SK-N-SH (cell line): Measurements from ENCODE around the gene RNF214. TPM values are rescaled to one million over a fixed set of nuclear protein-coding genes. Genes with fewer than 3 reads are reported as not detected.

Source experiments
- CTCF ChIA-PET: fragments of 300-600, 350-600 bp; formaldehyde crosslinking; extraction: SDS; loops from one replicate; lab custom pipeline; 2021; lab: Yijun Ruan, JAX
- POLR2A ChIA-PET: fragments of 350-600 bp; sonication (Branson Sonifier 250); formaldehyde crosslinking; extraction: SDS; loops from one replicate; lab custom pipeline; 2020; ENCODE audit warnings: antibody characterized with exemption, inconsistent platforms; lab: Yijun Ruan, JAX
- DNase-seq: peaks from one replicate; pipeline ENCODE4 v3.0.0; 2012
- H2AFZ ChIP-seq: fragments of 200-600 bp; sonication (generic); 2 replicates; pipeline ENCODE4 v1.8.1; 2016; ENCODE audit warnings: antibody characterized with exemption, mild to moderate bottlenecking, low read depth
- H3F3A ChIP-seq: fragments of 200-600 bp; sonication (generic); replicated peaks from 2 replicates; pipeline ENCODE3; 2016; ENCODE audit warnings: antibody characterized with exemption, mild to moderate bottlenecking; ENCODE audit not compliant: insufficient read depth
- H3K27ac ChIP-seq, 2 experiments: fragments of 200-500 bp in 1 of 2; fragments of 200-600 bp in 1 of 2; sonication (Bioruptor generic) in 1 of 2; sonication (generic), shearing (Covaris generic) in 1 of 2; 2 replicates each; pipeline versions ENCODE4 v1.5.1 to v1.6.1; 2014 to 2016; ENCODE audit warnings: low read depth in 2 of 2, inconsistent platforms in 1 of 2, low read length in 1 of 2, mild to moderate bottlenecking in 1 of 2, mixed read lengths in 1 of 2
- H3K27me3 ChIP-seq: fragments of 200-600 bp; sonication (generic), shearing (Covaris generic); 2 replicates; pipeline ENCODE4 v1.6.1; 2016; ENCODE audit warnings: mixed run types; ENCODE audit not compliant: insufficient read depth
- H3K36me3 ChIP-seq, 2 experiments: fragments of 200-500 bp in 1 of 2; fragments of 200-600 bp in 1 of 2; sonication (Bioruptor generic) in 1 of 2; sonication (generic) in 1 of 2; replicated peaks in 1 of 2; 2 replicates each; pipeline versions ENCODE3 to v1.5.1; 2014 to 2016; ENCODE audit warnings: low read length in 1 of 2, mild to moderate bottlenecking in 1 of 2; ENCODE audit not compliant: insufficient read depth in 2 of 2, control insufficient read depth in 1 of 2
- H3K4me1 ChIP-seq, 2 experiments: fragments of 200-500 bp in 1 of 2; fragments of 200-600 bp in 1 of 2; sonication (Bioruptor generic) in 1 of 2; sonication (generic), shearing (Covaris generic) in 1 of 2; 2 replicates each; pipeline versions ENCODE4 v1.5.1 to v1.6.1; 2014 to 2016; ENCODE audit warnings: low read depth in 1 of 2, low read length in 1 of 2, mixed run types in 1 of 2; ENCODE audit not compliant: insufficient read depth in 2 of 2, control insufficient read depth in 1 of 2
- H3K4me2 ChIP-seq: fragments of 200-600 bp; sonication (generic), shearing (Covaris generic); 2 replicates; pipeline ENCODE4 v1.6.1; 2017; ENCODE audit warnings: mixed run types
- H3K4me3 ChIP-seq, 2 experiments: fragments of 200-500 bp in 1 of 2; fragments of 200-600 bp in 1 of 2; sonication (Bioruptor generic) in 1 of 2; sonication (generic), shearing (Covaris generic) in 1 of 2; 2 replicates each; pipeline versions ENCODE4 v1.5.1 to v1.8.1; 2014 to 2016; ENCODE audit warnings: low read depth in 2 of 2, inconsistent platforms in 1 of 2, low read length in 1 of 2, mild to moderate bottlenecking in 1 of 2, mixed read lengths in 1 of 2, moderate library complexity in 1 of 2
- H3K79me2 ChIP-seq: fragments of 200-600 bp; sonication (generic); 2 replicates; pipeline ENCODE4 v1.8.1; 2017; ENCODE audit warnings: mild to moderate bottlenecking; ENCODE audit not compliant: insufficient read depth
- H3K9ac ChIP-seq: fragments of 200-600 bp; sonication (generic); 2 replicates; pipeline ENCODE4 v1.6.1; 2017; ENCODE audit warnings: mixed run types
- H3K9me2 ChIP-seq: fragments of 200-600 bp; sonication (generic); 2 replicates; pipeline ENCODE4 v1.6.1; 2017; ENCODE audit warnings: mixed run types
- H3K9me3 ChIP-seq: fragments of 200-600 bp; sonication (generic); 2 replicates; pipeline ENCODE4 v1.6.1; 2017; ENCODE audit warnings: mixed run types, mild to moderate bottlenecking, moderate library complexity
- H4K20me1 ChIP-seq: fragments of 200-600 bp; sonication (generic); 2 replicates; pipeline ENCODE4 v1.6.1; 2017; ENCODE audit warnings: mild to moderate bottlenecking, mixed run types; ENCODE audit not compliant: insufficient read depth
- CHD2 ChIP-seq: fragments of 150-350 bp; IDR thresholded peaks from 2 replicates; pipeline ENCODE4 v1.6.1; 2018; ENCODE audit warnings: low read length; ENCODE audit not compliant: partially characterized antibody
- EP300 ChIP-seq, 2 experiments: IDR thresholded peaks; 2 replicates each; pipeline versions ENCODE4 v1.4.0 to v1.6.1; 2012; ENCODE audit warnings: borderline replicate concordance in 1 of 2, low read depth in 1 of 2, low read length in 1 of 2
- EZH2phosphoT487 ChIP-seq: fragments of 200-600 bp; sonication (generic); IDR thresholded peaks from 2 replicates; pipeline ENCODE4 v1.6.1; 2017; ENCODE audit warnings: low read depth, mixed run types, mild to moderate bottlenecking, antibody characterized with exemption, moderate library complexity, borderline replicate concordance
- GATA2 ChIP-seq: sonication (generic); formaldehyde crosslinking; IDR thresholded peaks from 2 replicates; pipeline ENCODE4 v1.5.0; 2020; ENCODE audit warnings: mild to moderate bottlenecking, missing genetic modification reagents
- MEF2A ChIP-seq: IDR thresholded peaks from 2 replicates; pipeline ENCODE4 v1.4.0; 2012; ENCODE audit warnings: low read depth, borderline replicate concordance
- RCOR1 ChIP-seq: fragments of 150-350 bp; IDR thresholded peaks from 2 replicates; pipeline ENCODE4 v1.6.1; 2017; ENCODE audit warnings: antibody characterized with exemption, low read length
- RFX5 ChIP-seq: IDR thresholded peaks from 2 replicates; pipeline ENCODE4 v1.6.1; 2012; ENCODE audit warnings: mild to moderate bottlenecking, improper control_type of control experiment, low read length
- SMC3 ChIP-seq: IDR thresholded peaks from 2 replicates; pipeline ENCODE4 v1.6.1; 2012; ENCODE audit warnings: low read depth, low read length, improper control_type of control experiment
- TAF1 ChIP-seq: IDR thresholded peaks from 2 replicates; pipeline ENCODE4 v1.6.1; 2012; ENCODE audit warnings: low read depth, mild to moderate bottlenecking, low read length, moderate library complexity, borderline replicate concordance
- WGBS: methylation state at CpG from one replicate; pipeline ENCODE4 v1.1.6; 2017; ENCODE audit warnings: low lambda C conversion rate; 5-methylcytosine and 5-hydroxymethylcytosine counted together
- polyA plus RNA-seq, 3 experiments: library from polyadenylated mRNA; depleted of rRNA; stranded (reverse); fragments of >200 nt; gene quantifications; 2 replicates each; pipeline ENCODE4 v1.2.3, GENCODE V29; 2012
- TF ChIP-seq, protein P1 (sequence below): fragments of 150-350 bp; IDR thresholded peaks from 2 replicates; pipeline ENCODE4 v1.6.1; 2016; ENCODE audit warnings: mild to moderate bottlenecking, low read depth, low read length
- TF ChIP-seq, protein P2 (sequence below): IDR thresholded peaks from 2 replicates; pipeline ENCODE4 v1.4.0; 2012; ENCODE audit warnings: low read depth, borderline replicate concordance
- TF ChIP-seq, protein P3 (sequence below): fragments of 150-350 bp; IDR thresholded peaks from 2 replicates; pipeline ENCODE4 v1.6.1; 2017; ENCODE audit warnings: antibody characterized with exemption, low read length, low read depth, borderline replicate concordance
- TF ChIP-seq, protein P4 (sequence below): IDR thresholded peaks from 2 replicates; pipeline ENCODE4; 2012

Gene RNF214
- polyA plus RNA-seq, 1 of the 3 experiments (the other 2 are of a cell fraction): 15.4 TPM

DNA sequence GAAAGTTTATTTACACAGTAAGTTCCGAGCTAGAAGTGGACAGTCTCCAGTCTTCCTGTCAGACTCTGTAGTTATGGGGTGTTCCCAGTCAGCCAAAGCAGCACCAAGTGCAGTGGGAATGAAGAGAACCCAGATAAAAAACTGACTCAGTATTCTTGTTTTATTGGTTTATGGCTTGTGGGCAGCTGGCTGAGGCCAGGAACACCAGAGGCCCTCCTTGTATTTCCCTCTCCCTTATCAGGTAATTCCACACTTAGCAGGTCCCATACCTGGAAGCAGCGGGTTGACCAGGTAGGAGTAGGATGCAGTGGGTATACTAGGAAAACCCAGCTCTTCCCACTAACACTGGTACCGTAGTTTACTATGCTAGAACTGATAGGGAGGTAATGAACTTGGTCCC, 55.2 kb downstream of the RNF214 start:
- H3K9ac ChIP-seq: no peak overlapping the region
- H4K20me1 ChIP-seq: no peaks in the 10 kb centered on the region
- H3K4me3 ChIP-seq: no peak overlapping the region
- no peak overlapping the region for H3K27ac ChIP-seq
- no peaks in the 10 kb centered on the region for H3K9me3 ChIP-seq
- H3K4me1 ChIP-seq: no peaks in the 10 kb centered on the region
- H3K9me2 ChIP-seq: no peaks in the 10 kb centered on the region
- H3K4me2 ChIP-seq: no peak overlapping the region
- peaks cover 6% of the 10 kb centered on the region for H3F3A ChIP-seq
- H2AFZ ChIP-seq: no peak overlapping the region
- no peaks in the 10 kb centered on the region for H3K27me3 ChIP-seq
- no peak for DNase-seq
- H3K36me3 ChIP-seq: peaks cover 53 to 75% of the 10 kb centered on the region in 2 experiments
- H3K79me2 ChIP-seq: no peaks in the 10 kb centered on the region
- CTCF ChIA-PET: interaction anchor here (1.0 to 1.6 kb wide), 3 partner anchors 11 to 520 kb away, joined by 3 to 5 read pairs (median 4); no protein-coding TSS in a partner anchor
- POLR2A ChIA-PET: interaction anchor here (0.7 kb wide), 1 partner anchor 8 kb away, joined by 3 read pairs; no protein-coding TSS in a partner anchor
- 94% methylated on average over 3 of the region's 3 CpGs for WGBS
- TF ChIP-seq, protein P1, sequence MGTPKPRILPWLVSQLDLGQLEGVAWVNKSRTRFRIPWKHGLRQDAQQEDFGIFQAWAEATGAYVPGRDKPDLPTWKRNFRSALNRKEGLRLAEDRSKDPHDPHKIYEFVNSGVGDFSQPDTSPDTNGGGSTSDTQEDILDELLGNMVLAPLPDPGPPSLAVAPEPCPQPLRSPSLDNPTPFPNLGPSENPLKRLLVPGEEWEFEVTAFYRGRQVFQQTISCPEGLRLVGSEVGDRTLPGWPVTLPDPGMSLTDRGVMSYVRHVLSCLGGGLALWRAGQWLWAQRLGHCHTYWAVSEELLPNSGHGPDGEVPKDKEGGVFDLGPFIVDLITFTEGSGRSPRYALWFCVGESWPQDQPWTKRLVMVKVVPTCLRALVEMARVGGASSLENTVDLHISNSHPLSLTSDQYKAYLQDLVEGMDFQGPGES: no peak
- no peak for TF ChIP-seq EP300 (IDR thresholded peaks at IDR 0.05; ENCODE audit: borderline replicate concordance in 1 of 2, low read depth in 1 of 2, low read length in 1 of 2)
- TF ChIP-seq SMC3: no peak
- TF ChIP-seq CHD2: no peak
- TF ChIP-seq TAF1: no peak
- TF ChIP-seq, protein P2, sequence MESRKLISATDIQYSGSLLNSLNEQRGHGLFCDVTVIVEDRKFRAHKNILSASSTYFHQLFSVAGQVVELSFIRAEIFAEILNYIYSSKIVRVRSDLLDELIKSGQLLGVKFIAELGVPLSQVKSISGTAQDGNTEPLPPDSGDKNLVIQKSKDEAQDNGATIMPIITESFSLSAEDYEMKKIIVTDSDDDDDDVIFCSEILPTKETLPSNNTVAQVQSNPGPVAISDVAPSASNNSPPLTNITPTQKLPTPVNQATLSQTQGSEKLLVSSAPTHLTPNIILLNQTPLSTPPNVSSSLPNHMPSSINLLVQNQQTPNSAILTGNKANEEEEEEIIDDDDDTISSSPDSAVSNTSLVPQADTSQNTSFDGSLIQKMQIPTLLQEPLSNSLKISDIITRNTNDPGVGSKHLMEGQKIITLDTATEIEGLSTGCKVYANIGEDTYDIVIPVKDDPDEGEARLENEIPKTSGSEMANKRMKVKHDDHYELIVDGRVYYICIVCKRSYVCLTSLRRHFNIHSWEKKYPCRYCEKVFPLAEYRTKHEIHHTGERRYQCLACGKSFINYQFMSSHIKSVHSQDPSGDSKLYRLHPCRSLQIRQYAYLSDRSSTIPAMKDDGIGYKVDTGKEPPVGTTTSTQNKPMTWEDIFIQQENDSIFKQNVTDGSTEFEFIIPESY: no peak
- no peak for TF ChIP-seq GATA2 (CRISPR knock-in tag)
- TF ChIP-seq, protein P3, sequence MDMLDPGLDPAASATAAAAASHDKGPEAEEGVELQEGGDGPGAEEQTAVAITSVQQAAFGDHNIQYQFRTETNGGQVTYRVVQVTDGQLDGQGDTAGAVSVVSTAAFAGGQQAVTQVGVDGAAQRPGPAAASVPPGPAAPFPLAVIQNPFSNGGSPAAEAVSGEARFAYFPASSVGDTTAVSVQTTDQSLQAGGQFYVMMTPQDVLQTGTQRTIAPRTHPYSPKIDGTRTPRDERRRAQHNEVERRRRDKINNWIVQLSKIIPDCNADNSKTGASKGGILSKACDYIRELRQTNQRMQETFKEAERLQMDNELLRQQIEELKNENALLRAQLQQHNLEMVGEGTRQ: no peak
- no peak for TF ChIP-seq RFX5
- no peak for TF ChIP-seq MEF2A
- no peak for TF ChIP-seq RCOR1
- TF ChIP-seq EZH2phosphoT487: no peak
- TF ChIP-seq, protein P4, sequence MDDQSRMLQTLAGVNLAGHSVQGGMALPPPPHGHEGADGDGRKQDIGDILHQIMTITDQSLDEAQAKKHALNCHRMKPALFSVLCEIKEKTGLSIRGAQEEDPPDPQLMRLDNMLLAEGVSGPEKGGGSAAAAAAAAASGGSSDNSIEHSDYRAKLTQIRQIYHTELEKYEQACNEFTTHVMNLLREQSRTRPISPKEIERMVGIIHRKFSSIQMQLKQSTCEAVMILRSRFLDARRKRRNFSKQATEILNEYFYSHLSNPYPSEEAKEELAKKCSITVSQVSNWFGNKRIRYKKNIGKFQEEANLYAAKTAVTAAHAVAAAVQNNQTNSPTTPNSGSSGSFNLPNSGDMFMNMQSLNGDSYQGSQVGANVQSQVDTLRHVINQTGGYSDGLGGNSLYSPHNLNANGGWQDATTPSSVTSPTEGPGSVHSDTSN: no peak
- TF ChIP-seq, all 33 proteins: peak for 0
